GM19238 (cell line): ENCODE results near the gene CHI3L2.

ENCODE experiments used
- DNase-seq: peaks from one replicate; pipeline ENCODE4 v3.0.0; 2011; ENCODE audit warnings: low spot score; ENCODE audit not compliant: insufficient read length

Gene CHI3L2

DNA sequence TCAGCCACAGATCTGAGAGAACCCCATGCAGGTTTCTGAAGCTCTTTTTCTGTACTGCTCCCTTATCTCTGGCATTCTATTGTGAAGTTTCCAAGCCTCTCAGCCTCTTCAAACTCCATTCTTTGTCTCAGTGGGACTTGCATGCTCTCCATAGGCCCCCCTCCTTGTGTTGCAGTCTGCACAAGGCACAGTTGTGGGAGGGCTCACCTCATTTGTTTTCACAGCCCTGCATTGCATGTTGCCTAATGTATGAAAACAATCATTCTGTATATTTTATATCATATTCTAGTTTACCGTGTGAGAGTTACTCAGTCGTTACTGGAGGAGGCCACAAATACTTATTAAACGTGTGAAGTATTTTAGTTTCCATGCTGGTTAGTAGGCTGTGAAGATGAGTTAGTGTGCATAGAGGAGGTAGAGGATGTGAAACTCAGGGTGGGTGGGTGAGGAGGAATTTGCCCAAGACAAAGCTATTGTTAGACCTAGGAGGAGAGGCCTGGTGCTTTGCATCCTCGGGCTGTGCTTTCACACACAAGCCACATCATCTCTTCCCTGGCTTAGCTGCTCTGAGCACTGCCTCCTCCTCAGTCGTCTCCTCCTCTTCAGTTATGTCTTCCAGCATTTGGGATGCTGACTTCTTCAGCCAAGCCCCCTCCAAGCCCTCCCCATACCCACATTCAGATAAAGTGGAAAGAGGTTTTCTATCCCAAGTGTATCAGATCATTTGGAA, 7.8 kb upstream of the CHI3L2 start:
- no peak for DNase-seq

DNA sequence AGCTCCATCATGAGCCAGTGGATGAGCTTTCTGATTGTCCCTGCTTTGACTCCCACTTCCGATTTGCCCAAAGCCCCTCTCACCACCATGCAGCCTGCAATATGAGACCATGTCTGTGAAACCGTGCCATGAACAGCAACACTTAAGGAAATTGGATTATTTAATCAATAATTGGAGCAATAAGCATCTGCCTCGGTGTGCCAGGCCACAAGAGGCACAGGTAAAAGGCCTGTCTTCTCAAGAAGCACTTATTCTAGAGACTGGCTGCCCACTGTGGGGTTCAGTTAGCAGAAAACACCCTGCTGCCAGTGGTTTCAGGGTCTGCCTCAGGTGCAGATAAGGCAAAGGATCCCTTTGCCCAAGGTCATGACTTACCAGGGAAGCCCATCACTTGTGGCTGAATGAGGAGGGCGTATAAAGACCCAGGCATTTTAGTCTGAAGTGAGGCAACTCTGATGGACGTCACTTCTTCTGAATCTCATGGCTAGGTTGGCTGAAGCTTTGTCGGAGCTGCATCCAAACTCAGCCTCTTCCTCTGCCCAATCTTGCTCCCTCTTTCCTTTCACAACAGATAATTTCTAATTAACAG, 7.1 kb upstream of the CHI3L2 start:
- no peak for DNase-seq

- no peak for DNase-seq
Observed at GRCh38 chr1:111221276-111221632, 6.3 kb upstream of the CHI3L2 start.

DNA sequence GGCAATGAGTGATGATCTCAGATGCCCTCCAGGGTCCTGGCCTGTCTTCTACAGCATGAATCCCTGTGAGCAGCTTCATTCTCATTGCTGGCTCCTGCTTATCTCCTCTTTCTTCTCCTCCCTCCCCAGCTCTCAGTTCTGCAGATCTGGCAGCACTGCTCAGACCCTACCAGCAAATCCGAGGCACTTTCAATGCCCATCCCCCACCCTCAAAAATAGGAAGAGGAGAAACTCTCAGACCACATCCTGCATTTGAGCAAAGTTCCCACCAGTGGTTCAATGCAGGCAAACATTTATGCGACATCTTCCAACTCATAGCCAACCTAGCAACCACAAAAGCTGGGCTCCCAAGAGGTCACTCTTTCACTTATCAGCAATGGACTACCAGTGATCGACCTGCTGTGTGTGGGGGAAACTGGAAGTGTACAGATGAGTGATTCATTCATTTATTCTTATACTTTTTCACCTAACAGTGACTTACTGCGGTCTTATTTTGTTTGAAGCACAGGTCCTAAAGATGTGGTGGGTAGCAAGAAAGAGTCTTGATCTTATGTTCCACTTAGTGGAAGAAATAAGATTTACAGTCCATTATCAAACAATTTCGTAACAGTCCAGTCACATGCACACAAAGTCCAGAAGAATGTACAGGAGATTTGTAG, 5.8 kb upstream of the CHI3L2 start:
- no peak for DNase-seq

GRCh38 chr1:111222308-111223125, 5.0 kb upstream of the CHI3L2 start:
- peak; percentile 55 for DNase-seq

- no peak for DNase-seq
Observed at GRCh38 chr1:111223126-111223685, 4.3 kb upstream of the CHI3L2 start.

GRCh38 chr1:111225091-111225490, 2.4 kb upstream of the CHI3L2 start:
- DNase-seq, result no peak

GRCh38 chr1:111225717-111226400, 1.7 kb upstream of the CHI3L2 start:
- no peak for DNase-seq

DNA sequence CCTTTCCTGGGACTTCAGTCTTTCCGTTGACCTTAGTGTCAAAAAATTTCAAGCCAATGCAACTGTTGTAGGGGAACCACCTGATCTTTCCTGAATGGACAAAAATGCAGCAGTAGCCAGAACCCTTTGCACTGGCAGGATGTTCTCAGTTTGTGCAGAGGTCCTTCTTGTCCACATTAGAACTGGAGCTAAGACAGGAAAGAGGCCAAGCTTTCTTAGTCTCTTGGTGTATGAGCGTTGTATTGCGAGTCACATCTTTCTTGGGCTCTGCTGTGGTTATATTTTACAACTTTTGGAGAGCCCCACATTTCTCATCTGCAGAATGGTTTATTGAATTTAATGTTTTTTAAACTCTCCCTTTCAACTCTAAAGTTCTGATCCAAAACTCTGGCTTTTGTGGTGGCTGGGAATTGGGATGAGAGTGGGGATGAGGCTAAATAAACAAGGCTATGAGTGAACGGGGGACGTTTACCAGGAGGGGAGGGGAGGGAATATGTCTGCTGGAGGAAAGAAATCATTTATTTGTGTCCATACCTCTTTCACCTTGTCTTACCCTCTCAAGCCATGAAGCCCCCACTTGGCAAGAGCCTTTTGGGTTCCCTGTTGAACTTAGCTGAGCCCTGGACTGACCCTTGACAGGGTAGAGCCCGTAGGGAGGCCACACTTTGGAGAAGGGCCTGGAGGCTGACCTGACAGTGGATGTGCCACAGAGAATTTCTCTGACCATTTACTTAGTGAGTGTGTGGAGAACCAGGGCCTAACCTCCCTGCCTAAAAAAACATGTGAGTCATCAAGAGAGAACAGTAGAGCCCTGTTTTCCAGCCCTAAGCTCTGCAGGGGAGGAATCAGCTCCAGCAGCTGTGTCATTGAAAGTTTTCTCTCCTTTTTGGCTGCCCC, 586 bp downstream of the CHI3L2 start:
- DNase-seq, result no peak

DNA sequence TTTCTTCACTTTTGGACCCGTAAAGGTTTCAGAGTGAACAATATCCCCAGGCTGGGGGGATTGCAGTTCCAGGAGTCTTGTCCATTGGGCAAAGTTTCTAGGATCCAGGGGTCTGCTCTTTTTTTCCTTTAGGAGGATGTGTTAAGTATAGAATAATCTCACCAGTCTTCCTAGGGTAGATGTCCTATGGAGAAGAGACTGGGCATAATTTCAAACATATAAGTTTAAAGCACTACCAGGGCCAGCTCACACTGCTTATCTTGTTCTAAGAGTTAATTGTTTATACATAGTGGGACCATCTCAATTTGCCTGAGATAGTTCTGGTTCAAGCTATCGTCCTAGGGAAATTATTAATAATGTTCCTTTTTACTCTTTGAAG, 1.2 kb downstream of the CHI3L2 start:
- DNase-seq, result no peak

DNA sequence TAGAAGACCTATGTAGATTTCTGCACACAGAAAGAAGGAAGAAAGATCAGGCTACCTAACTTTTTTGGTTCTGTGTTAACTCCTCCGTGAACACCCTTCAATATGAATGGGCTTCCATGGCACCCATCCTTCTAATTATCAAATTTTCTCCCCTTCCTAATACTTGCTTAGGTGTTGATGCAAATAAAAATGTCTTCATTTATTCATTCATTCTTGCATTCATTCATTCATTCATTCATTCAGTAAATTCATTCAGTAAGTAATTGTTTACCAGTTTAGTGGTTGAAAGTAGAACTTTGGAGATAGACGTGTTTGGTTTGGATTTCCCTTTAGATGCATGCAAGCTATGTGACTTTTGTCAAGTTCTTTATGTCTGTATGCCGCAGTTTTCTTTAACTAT, 4.6 kb downstream of the CHI3L2 start:
- no peak for DNase-seq

DNA sequence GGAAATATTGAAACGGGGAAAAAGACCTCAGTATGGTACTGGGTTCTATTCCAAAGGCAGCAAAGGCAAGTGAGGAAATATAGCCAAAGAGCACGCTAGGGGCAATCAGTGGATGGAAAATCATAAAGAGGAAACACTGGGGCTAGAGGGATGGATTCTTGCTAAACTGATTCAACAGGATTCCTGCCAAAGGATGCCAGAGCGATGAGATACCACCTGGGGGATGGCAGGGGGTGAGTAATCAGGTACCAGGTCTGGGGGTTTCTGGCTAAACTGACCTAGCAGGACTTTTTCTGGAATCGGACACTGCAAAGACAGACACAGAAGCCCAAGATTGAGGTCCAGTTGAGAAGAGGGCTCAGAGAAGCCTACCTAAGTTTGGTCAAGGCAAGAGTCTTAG, 6.7 kb downstream of the CHI3L2 start:
- no peak for DNase-seq

- no peak for DNase-seq
Observed at GRCh38 chr1:111234866-111235265, 7.4 kb downstream of the CHI3L2 start.

GRCh38 chr1:111236379-111236778, 8.9 kb downstream of the CHI3L2 start:
- DNase-seq, result no peak

GRCh38 chr1:111236806-111237205, 9.3 kb downstream of the CHI3L2 start:
- no peak for DNase-seq

- DNase-seq, result no peak
Observed at GRCh38 chr1:111238056-111238795, 10.7 kb downstream of the CHI3L2 start.

GRCh38 chr1:111241797-111242196, 14.3 kb downstream of the CHI3L2 start:
- no peak for DNase-seq

DNA sequence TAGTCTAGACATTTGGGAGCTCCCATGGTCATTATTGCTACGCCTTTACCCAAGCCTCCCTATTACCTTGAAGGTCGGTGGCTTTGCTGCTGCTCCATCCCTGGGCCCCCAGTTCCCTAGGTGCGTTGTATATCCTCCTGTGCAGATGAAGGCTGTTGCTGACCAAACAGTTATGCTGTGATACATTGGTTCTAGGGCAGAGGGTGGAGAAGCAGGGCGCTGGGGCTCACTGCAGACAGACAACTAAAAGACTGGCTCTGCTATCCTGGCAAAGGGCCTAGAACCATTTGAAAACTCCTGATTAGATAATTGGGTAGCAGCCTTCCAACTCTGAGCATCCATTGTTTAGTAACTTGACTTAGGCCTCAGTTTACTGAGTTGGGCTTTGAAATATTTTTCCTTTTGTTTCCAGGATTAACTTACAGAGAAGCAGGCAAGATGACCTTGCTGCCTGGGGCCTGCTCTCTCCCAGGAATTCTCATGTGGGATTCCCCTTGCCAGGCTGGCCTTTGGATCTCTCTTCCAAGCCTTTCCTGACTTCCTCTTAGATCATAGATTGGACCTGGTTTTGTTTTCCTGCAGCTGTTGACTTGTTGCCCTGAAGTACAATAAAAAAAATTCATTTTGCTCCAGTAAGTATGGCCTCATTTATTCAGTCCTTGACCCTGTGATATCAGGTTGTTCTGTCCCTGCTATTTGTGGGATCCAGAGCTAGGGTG, 15.5 kb downstream of the CHI3L2 start:
- DNase-seq, result no peak
